Cardiac fibroblast (primary cell): ENCODE measurements around the gene MSI2.
"Not testable (repeated sequence)": the region's sequence is repeated elsewhere in the genome, so short reads cannot be mapped to it uniquely, and the experiment has no call there.

Source experiments
- DNase-seq, 2 donors: peaks; one replicate each; pipeline versions ENCODE4 v3.0.0 to v3.0.0-alpha.2; 2010; ENCODE audit warnings: low read depth in 2 of 2
- H3K4me3 ChIP-seq, 2 donors: replicated peaks in 1 of 2; 1 replicate in 1 of 2; 2 replicates in 1 of 2; pipeline ENCODE4 v1.5.1; 2011; ENCODE audit warnings: low read depth in 2 of 2, low read length in 2 of 2, mild to moderate bottlenecking in 2 of 2, moderate library complexity in 1 of 2
- CTCF ChIP-seq: IDR thresholded peaks from one replicate; pipeline ENCODE4 v1.5.1; 2011; ENCODE audit warnings: low read depth, mild to moderate bottlenecking, low read length, inconsistent platforms

Gene MSI2

GRCh38 chr17:57498443-57498842, 242.1 kb downstream of the MSI2 start:
- H3K4me3 ChIP-seq: no peak overlapping the region
- no peak for TF ChIP-seq CTCF
- no peak for DNase-seq

GRCh38 chr17:57499221-57499620, 242.9 kb downstream of the MSI2 start:
- H3K4me3 ChIP-seq, DNase-seq: not testable (repeated sequence)

GRCh38 chr17:57499648-57500049, 243.3 kb downstream of the MSI2 start:
- TF ChIP-seq CTCF: no peak
- no peak for DNase-seq
- H3K4me3 ChIP-seq: no peak overlapping the region

- TF ChIP-seq CTCF: no peak
- DNase-seq: no peak
- no peak overlapping the region for H3K4me3 ChIP-seq
These were observed 244.7 kb downstream of the MSI2 start for GRCh38 chr17:57501016-57501415.

GRCh38 chr17:57502022-57502421, 245.7 kb downstream of the MSI2 start:
- H3K4me3 ChIP-seq: no peak overlapping the region
- no peak for TF ChIP-seq CTCF
- no peak for DNase-seq

- no peak for DNase-seq
- no peak for TF ChIP-seq CTCF
- H3K4me3 ChIP-seq: no peak overlapping the region
These were observed 246.5 kb downstream of the MSI2 start for GRCh38 chr17:57502811-57503241.

GRCh38 chr17:57504208-57504607, 247.9 kb downstream of the MSI2 start:
- TF ChIP-seq CTCF: no peak
- no peak overlapping the region for H3K4me3 ChIP-seq
- no peak for DNase-seq
